OCI-M2 (cell line): ENCODE results near the gene PGLYRP2.

Source experiments
- DNase-seq: peaks from one replicate; lab custom pipeline; 2025; ENCODE audit not compliant: unreplicated experiment; lab: John Stamatoyannopoulos, UW

PGLYRP2 gene

DNA sequence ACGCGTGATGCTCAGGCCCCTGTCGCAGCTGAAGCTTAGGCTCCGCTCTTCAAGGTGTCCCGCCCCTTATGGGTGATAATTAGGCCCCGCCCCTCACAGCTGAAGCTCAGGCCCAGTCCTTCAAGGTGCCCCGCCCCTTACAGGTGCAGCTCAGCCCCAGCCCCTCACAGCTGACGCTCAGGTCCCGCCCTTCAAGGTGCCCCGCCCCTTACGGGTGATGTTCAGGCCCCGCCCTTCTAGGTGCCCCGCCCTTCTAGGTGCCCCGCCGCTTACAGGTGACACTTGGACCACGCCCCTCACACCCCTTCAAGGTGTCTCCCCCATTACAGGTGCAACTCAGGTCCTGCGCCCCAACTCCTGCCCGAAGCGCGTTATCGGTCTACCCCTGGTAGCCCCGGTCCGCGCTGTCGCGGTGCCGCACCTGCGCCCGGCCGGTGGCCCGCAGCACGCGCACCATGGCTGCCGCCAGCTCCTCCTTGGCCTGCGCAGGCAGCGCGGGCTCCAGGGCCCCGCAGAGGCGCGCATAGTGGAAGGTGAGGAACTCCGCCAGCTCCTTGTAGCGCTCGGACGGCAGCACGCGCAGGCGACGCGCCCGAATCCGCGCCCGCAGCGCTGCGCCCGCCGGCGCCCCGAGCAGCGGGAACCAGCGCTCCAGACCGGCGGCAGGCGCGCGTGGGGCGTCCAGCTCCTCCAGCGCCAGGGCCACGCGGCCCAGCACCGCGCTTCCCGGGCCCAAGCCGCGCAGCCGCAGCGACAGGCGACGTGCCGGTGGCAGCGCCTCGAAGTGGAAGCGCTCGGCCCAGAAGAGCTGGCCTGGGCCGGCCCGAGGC is 22.2 kb downstream of the PGLYRP2 start:
- DNase-seq: no peak

DNA sequence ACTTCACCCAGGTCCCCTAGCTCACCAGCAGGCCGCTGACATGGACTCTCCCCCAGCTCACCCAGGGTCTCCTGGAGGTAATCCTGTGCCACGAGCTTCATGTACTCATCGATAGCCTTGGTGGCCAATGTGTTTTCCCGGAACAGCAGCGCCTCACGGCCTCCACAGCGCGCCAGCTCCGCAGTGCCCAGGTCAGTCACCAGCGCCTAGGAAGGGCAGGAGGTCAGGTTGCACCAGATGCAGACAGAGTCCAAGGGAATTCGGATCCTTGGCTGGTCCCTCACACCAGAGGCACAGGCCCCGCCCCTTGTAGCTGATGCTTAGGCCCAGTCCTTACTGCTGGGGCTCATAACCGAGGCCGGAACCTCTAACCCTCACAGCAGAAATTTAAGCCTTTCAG is 22.9 kb downstream of the PGLYRP2 start:
- DNase-seq: no peak

DNA sequence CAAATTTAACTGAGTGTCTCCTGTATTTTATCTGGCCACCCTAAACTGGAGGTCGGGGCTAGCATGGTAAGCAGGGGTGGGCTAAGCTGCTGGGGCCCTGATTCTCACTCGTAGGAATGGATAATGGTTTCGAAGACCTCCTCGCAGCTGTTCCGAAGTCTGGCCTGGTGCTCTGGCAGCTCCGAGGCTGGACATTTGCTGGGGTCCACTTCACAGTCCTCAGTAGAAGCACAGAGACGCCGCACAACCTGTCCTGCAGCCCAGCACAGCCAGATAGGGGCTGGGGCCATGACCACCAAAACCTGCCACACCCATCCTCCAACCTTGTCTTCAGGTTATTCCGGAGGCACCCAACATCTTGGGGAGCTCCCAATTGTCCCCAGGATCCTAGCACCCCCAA is 23.3 kb downstream of the PGLYRP2 start:
- DNase-seq: no peak

- no peak for DNase-seq
Measured at GRCh38 chr19:15453906-15454860, 25.1 kb downstream of the PGLYRP2 start.

- DNase-seq: no peak
Measured at GRCh38 chr19:15453091-15453578, 26.2 kb downstream of the PGLYRP2 start.

- DNase-seq: no peak
Measured at GRCh38 chr19:15452111-15453047, 26.9 kb downstream of the PGLYRP2 start.

DNA sequence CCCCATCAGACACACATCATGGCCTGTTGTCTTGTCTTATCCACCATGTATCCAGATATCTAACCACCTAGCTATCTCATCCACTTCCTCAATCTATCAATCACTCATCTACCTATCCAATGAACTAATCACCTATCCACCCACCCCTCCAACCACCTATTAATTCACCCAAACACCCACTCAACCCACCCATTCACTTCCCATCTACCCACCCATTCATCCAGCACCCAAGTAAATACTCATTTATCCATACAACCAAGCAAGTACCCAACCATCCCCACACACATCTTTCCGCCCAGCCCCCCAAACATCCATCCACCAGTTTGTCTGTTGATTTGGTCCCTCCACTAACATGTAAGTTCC is 28.8 kb downstream of the PGLYRP2 start:
- DNase-seq: no peak

- DNase-seq: peak; percentile 27
Measured at GRCh38 chr19:15449620-15450527, 29.4 kb downstream of the PGLYRP2 start, which contains the start of gene WIZ. WIZ (minus strand) TSS chr19:15449956; CDS start chr19:15448307, 1,649 bp downstream.

DNA sequence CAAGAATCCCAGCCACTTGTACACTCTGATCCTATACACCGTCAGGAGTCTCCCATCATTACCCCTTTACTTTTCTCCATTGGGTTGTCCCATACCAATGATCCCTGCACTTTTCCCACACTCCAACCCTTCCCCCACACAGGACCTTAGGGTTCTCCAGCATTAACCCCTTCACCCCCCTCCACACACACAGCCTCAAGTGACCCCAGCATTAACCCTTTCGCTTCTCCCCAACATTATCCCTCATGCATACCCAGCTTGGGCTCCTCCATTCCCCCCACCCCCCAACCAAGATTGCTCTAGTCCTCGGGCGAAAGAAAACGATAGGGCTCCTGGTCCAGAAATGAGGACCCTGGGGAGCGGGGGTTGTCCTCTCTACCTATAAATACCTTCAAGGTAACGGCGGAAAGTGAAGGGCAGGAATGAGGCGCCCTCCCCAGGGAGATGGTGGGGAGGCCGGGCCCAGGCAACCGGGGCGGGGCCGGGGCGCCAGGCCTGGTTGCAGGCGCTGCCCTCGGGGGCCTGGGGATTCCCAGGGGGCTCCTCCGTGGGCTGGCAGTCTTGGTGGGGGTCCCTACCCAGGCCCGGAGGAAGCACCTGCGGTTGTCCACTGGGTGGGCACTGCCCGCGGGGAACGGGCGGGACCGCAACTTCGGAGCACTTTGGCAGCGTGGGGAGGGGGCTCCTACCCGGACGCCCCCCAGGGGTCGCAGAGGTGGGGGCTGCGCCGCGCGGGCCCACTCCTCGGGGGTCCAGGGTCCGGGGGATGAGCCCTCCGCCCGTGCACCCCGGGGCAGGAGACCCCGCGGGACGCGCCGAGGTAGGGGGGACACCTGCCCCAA is 30.3 kb downstream of the PGLYRP2 start:
- no peak for DNase-seq

DNA sequence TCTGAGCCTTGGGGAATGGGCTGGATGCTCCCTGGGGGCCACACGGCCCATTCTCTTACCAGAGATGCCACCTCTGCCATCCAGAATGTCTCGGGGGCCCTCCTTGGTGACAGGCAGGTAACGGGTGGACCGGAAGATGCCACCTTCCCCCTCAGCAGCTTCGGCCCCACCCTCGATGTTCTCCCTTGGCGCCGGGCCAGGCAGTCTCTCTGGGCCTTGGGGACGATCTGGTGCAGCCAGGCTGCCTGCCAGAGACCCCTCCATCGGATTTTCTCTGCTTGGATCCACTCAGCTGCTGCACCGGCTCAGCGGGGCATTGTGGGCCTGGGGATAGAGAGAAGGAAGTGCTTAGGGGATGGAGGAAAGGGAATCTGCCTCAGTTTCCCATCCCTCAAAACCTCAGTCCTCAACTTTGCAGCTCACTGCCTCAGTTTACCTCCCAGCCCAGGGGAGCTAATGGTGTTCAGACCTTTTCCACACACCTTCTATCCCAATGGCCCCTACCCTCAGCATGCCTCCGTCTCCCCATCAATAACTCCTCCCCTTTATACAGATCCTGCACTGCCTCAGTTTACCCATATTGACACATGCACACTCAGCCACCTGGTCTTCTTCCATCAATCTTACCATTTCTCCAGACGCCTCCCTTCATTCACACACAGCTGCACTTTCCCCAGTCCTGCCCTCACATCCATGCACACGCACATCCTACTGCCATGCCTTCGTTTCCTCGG is 31.1 kb downstream of the PGLYRP2 start:
- no peak for DNase-seq

DNA sequence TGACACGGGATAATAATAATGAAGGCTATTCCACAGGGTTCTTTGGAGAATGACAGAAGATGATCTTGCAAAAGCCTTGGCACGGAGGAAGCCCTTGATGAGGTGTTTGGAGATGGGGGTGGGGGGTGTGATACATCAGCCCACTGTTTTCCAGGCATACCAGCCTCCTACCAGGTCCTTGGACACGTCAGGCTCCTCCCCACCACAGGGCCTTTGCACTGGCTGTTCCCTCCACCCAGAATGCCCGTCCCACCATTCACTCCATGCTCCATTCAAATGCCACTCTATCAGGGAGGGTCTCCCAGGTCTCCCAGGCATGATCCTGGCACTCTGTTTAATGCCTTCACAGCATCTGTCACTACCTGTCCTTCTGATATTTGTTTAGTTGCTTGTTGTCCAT is 32.2 kb downstream of the PGLYRP2 start:
- DNase-seq: no peak

GRCh38 chr19:15445807-15446376 is 33.4 kb downstream of the PGLYRP2 start:
- DNase-seq: no peak

- no peak for DNase-seq
Measured at GRCh38 chr19:15445227-15445605, 34.1 kb downstream of the PGLYRP2 start.

DNA sequence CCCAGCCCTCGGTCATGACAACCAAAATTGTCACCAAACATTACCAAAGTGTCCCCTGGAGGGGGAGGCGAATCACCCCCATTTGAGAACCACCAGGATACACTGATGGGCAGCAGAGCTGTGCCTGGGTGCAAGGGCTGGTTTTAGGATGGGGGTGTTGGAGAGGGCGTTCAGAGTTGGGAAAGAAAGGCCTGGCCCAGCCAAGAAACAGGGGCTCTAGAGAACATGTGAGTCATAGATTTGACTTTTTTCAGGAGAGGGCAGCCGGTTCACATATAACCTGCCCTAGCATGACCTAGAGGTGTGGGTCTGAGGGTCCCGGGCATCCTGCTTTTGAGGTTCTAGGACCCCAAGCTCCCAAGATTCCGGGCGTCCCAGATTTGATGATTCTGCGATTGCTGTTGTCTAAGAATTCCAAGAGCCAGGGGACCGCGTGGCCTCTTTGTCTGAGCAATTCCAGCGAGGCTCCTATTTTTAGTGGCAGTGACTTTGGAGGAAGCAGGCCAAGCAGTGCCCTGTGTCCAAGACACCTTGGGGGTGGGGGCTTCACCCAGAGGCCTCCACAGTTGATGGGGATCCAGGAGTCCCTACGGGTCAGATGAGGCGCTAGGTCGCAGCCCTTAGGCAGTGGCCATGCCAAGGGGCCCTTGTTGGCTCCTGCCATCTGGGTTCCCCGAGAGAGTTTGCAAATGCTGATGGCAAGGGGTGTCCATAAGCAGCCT is 34.6 kb downstream of the PGLYRP2 start:
- no peak for DNase-seq

GRCh38 chr19:15443838-15444237 is 35.5 kb downstream of the PGLYRP2 start:
- DNase-seq: no peak

DNA sequence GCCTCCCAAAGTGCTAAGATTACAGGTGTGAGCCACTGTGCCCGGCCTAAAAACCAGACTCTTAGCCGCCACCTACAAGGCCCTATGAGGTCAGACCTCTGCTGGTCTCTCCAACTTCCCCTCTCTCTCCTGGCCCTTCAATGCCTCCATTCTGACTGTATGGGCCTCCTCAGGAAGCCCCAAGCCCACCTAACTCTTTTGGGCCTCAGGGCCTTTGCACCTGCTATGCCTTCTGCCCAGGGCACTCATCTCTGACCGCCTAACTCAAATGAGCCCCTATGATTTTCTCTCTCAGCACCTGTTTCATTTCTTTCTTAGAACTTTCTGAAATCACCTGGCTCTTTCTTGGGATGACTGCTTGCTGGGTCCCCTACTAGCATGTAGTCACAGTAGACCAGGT is 36.0 kb downstream of the PGLYRP2 start:
- DNase-seq: no peak
